Ishikawa (cell line): Measurements from ENCODE around the gene BICDL1.

Source experiments
- CEBPB ChIP-seq: IDR thresholded peaks from 2 replicates; pipeline ENCODE4 v1.6.1; 2012
- CREB1 ChIP-seq: IDR thresholded peaks from 2 replicates; pipeline ENCODE4 v1.6.1; 2012; ENCODE audit warnings: low read depth
- EGR1 ChIP-seq: IDR thresholded peaks from 2 replicates; pipeline ENCODE4 v1.6.1; 2012
- EP300 ChIP-seq: IDR thresholded peaks from 2 replicates; pipeline ENCODE4 v1.6.1; 2012; ENCODE audit warnings: borderline replicate concordance
- FOXM1 ChIP-seq: IDR thresholded peaks from 2 replicates; pipeline ENCODE4 v1.6.1; 2012; ENCODE audit warnings: low read depth, borderline replicate concordance
- MAX ChIP-seq: IDR thresholded peaks from 2 replicates; pipeline ENCODE4 v1.6.1; 2012
- NFIC ChIP-seq: IDR thresholded peaks from 2 replicates; pipeline ENCODE4 v1.6.1; 2012
- RAD21 ChIP-seq: IDR thresholded peaks from 2 replicates; pipeline ENCODE4 v1.6.1; 2012; ENCODE audit warnings: low read depth
- REST ChIP-seq: IDR thresholded peaks from 2 replicates; pipeline ENCODE4 v1.6.1; 2012; ENCODE audit warnings: low read depth, mild to moderate bottlenecking
- TAF1 ChIP-seq: IDR thresholded peaks from 2 replicates; pipeline ENCODE4 v1.6.1; 2012; ENCODE audit warnings: low read depth, mild to moderate bottlenecking
- TCF12 ChIP-seq: IDR thresholded peaks from 2 replicates; pipeline ENCODE4 v1.6.1; 2012; ENCODE audit warnings: low read depth
- TEAD4 ChIP-seq: IDR thresholded peaks from 2 replicates; pipeline ENCODE4 v1.6.1; 2012
- USF1 ChIP-seq: IDR thresholded peaks from 2 replicates; pipeline ENCODE4 v1.6.1; 2012
- YY1 ChIP-seq: IDR thresholded peaks from 2 replicates; pipeline ENCODE4 v1.6.1; 2012; ENCODE audit warnings: low read depth
- ZBTB7A ChIP-seq: IDR thresholded peaks from 2 replicates; pipeline ENCODE4 v1.6.1; 2012; ENCODE audit warnings: low read depth

Gene BICDL1

GRCh38 chr12:120032242-120032641 is 43.2 kb downstream of the BICDL1 start:
- TF ChIP-seq FOXM1 = no peak
- TF ChIP-seq CEBPB = no peak
- no peak for TF ChIP-seq NFIC
- TF ChIP-seq RAD21 = no peak
- TF ChIP-seq REST = no peak
- no peak for TF ChIP-seq TCF12
- TF ChIP-seq MAX = no peak
- TF ChIP-seq YY1 = no peak
- TF ChIP-seq TEAD4 = no peak
- TF ChIP-seq USF1 = no peak
- no peak for TF ChIP-seq CREB1
- TF ChIP-seq EGR1 = no peak
- no peak for TF ChIP-seq EP300
- TF ChIP-seq TAF1 = no peak

GRCh38 chr12:120037851-120038250 is 48.8 kb downstream of the BICDL1 start:
- TF ChIP-seq TAF1 (no peak), EGR1 (no peak), TCF12 (no peak), MAX (no peak), USF1 (no peak), EP300 (no peak), CREB1 (no peak), CEBPB (no peak), YY1 (no peak), TEAD4 (no peak), REST (no peak), FOXM1 (no peak), ZBTB7A (no peak), RAD21 (no peak), NFIC (no peak)

GRCh38 chr12:120039711-120040110 is 50.7 kb downstream of the BICDL1 start:
- TF ChIP-seq CEBPB (no peak), CREB1 (no peak), NFIC (no peak), EGR1 (no peak), FOXM1 (no peak), EP300 (no peak), USF1 (no peak), ZBTB7A (no peak), YY1 (no peak), MAX (no peak), RAD21 (no peak), TEAD4 (no peak), TAF1 (no peak), TCF12 (no peak), REST (no peak)
